GM12878 (cell line): ENCODE measurements around the gene RARA. TPM values are rescaled to one million over a fixed set of nuclear protein-coding genes. Genes with fewer than 3 reads are reported as not detected.
A peak's percentile ranks its signal among the peaks of the same experiment; 100 is the strongest.

Experiments
- ASH2L ChIP-seq: fragments of 300-600, 200-600 bp; sonication (generic); IDR thresholded peaks from 2 replicates; pipeline ENCODE4 v1.6.1; 2017; ENCODE audit warnings: low read depth, mild to moderate bottlenecking, borderline replicate concordance
- BCL3 ChIP-seq: IDR thresholded peaks from 2 replicates; pipeline ENCODE4 v1.6.1; 2011; ENCODE audit warnings: borderline replicate concordance, low read depth, mild to moderate bottlenecking, moderate library complexity, low read length; ENCODE audit not compliant: insufficient read depth, poor library complexity, severe bottlenecking
- BHLHE40 ChIP-seq, 2 experiments: fragments of 450-650 bp in 1 of 2; IDR thresholded peaks; 2 replicates each; pipeline ENCODE4 v1.6.1; 2011 to 2017; ENCODE audit warnings: low read depth in 2 of 2, borderline replicate concordance in 1 of 2, improper control_type of control experiment in 1 of 2, low read length in 1 of 2, mild to moderate bottlenecking in 1 of 2
- CEBPZ ChIP-seq: fragments of 150-350 bp; IDR thresholded peaks from 2 replicates; pipeline ENCODE4 v1.6.1; 2016; ENCODE audit warnings: low read depth, low read length
- EGR1 ChIP-seq, 2 experiments: IDR thresholded peaks; 1 replicate in 1 of 2; 2 replicates in 1 of 2; pipeline ENCODE4 v1.6.1; 2011 to 2012; ENCODE audit warnings: low read depth in 2 of 2, low read length in 2 of 2, borderline replicate concordance in 1 of 2, mild to moderate bottlenecking in 1 of 2, moderate library complexity in 1 of 2
- HSF1 ChIP-seq: fragments of 150-350 bp; IDR thresholded peaks from 2 replicates; pipeline ENCODE4 v1.6.1; 2014; ENCODE audit warnings: mild to moderate bottlenecking, low read depth, low read length
- MTA3 ChIP-seq: IDR thresholded peaks from 2 replicates; pipeline ENCODE4 v1.6.1; 2012; ENCODE audit warnings: low read length, inconsistent platforms, borderline replicate concordance
- SMAD1 ChIP-seq: fragments of 450-650 bp; IDR thresholded peaks from 2 replicates; pipeline ENCODE4 v1.6.1; 2018; ENCODE audit warnings: mild to moderate bottlenecking, low read depth; ENCODE audit not compliant: partially characterized antibody
- SMC3 ChIP-seq: IDR thresholded peaks from 2 replicates; pipeline ENCODE4 v1.6.1; 2011; ENCODE audit warnings: low read length, improper control_type of control experiment, borderline replicate concordance
- ZBED1 ChIP-seq: IDR thresholded peaks from 2 replicates; pipeline ENCODE4 v1.6.1; 2016; ENCODE audit warnings: borderline replicate concordance
- ZBTB11 ChIP-seq: fragments of 450-650 bp; formaldehyde crosslinking; IDR thresholded peaks from 2 replicates; pipeline ENCODE4 v1.5.0; 2022; ENCODE audit warnings: mild to moderate bottlenecking, missing genetic modification characterization
- ZNF207 ChIP-seq: fragments of 450-650 bp; IDR thresholded peaks from 2 replicates; pipeline ENCODE4 v1.6.1; 2014; ENCODE audit warnings: antibody characterized with exemption, mild to moderate bottlenecking, borderline replicate concordance
- ZNF24 ChIP-seq: fragments of 450-650 bp; IDR thresholded peaks from 2 replicates; pipeline ENCODE4 v1.6.1; 2017; ENCODE audit warnings: antibody characterized with exemption, mild to moderate bottlenecking
- ZNF274 ChIP-seq: IDR thresholded peaks from one replicate; pipeline ENCODE4 v1.8.0; 2011; ENCODE audit not compliant: insufficient read length, insufficient read depth
- ZNF592 ChIP-seq: fragments of 450-650 bp; IDR thresholded peaks from 2 replicates; pipeline ENCODE4 v1.6.1; 2017; ENCODE audit warnings: mild to moderate bottlenecking, moderate library complexity
- polyA plus RNA-seq, 11 experiments: library from polyadenylated mRNA; depleted of rRNA in 4 of 11; unstranded in 6 of 11; stranded (reverse) in 5 of 11; fragments of >200 nt; fragmentation: Nextera tagmentation in 4 of 11; fragmentation: Illumina TruSeq in 1 of 11; extraction: Ambion mirVana in 4 of 11; extraction: Trizol in 1 of 11; gene quantifications; 1 replicate in 1 of 11; 2 replicates in 10 of 11; pipeline versions ENCODE4 v1.2.1 to v1.2.3, GENCODE V29; 2011 to 2016; ENCODE audit warnings: inconsistent platforms in 2 of 11, missing spikeins in 2 of 11, low read depth in 1 of 11
- total RNA-seq, 4 experiments: library from RNA; depleted of rRNA in 3 of 4; stranded (reverse); fragments of >200 nt in 3 of 4; fragmentation: Illumina TruSeq in 1 of 4; extraction: Trizol in 1 of 4; gene quantifications; 2 replicates each; pipeline versions ENCODE4 v1.2.1 to v1.2.3, GENCODE V29; 2013 to 2021

RARA gene
- total and polyA plus RNA-seq, 10 of the 15 experiments (the other 5 are each of a cell fraction or from before 2014, with no cell fraction given): 0.13 to 33.6 (median 13.6) TPM

GRCh38 chr17:40362696-40363110, 53.7 kb downstream of the RARA start (continued):
- TF ChIP-seq CEBPZ (no peak), SMAD1 (no peak), BHLHE40 (IDR thresholded peaks at IDR 0.05; ENCODE audit: borderline replicate concordance in 1 of 2, low read depth in 2 of 2, low read length in 1 of 2) (peak; percentile 45 to 81; a peak in 3 of 4 replicates), ZBTB11 (no peak), ZNF207 (no peak), SMC3 (peak; percentile 72), EGR1 (IDR thresholded peaks at IDR 0.05; ENCODE audit: borderline replicate concordance in 1 of 2, low read depth in 2 of 2, low read length in 2 of 2) (peak in 1 of 2 experiments; percentile 57; a peak in 1 of 3 replicates), ASH2L (no peak), ZNF24 (no peak), BCL3 (no peak), MTA3 (no peak), ZNF592 (0 out of 2 replicates have a peak, but pooled peaks have one; percentile 14), ZNF274 (no peak), HSF1 (no peak), ZBED1 (no peak)
